CD4-positive, alpha-beta T cell (primary cell): ENCODE results near the gene HDAC4. TPM values are rescaled to one million over a fixed set of nuclear protein-coding genes. Genes with fewer than 3 reads are reported as not detected.
A peak's percentile ranks its signal among the peaks of the same experiment; 100 is the strongest.

Experiments
- ATAC-seq: fragments of 200-7000 bp; cut with Tn5 transposase; one replicate; pipeline ENCODE4 v1.10.0; 2022; ENCODE audit warnings: mild to moderate bottlenecking; ENCODE audit not compliant: poor library complexity
- CTCF ChIA-PET: fragments of 350-600 bp; sonication (Branson Sonifier 250); formaldehyde crosslinking; loops from one replicate; lab custom pipeline; 2021; ENCODE audit warnings: antibody characterized with exemption, inconsistent platforms; lab: Charles Lee
- POLR2A ChIA-PET: fragments of 350-600 bp; sonication (Branson Sonifier 250); formaldehyde crosslinking; loops from one replicate; lab custom pipeline; 2021; ENCODE audit warnings: antibody characterized with exemption, inconsistent platforms; lab: Charles Lee
- DNase-seq, 14 experiments: peaks; one replicate each; pipeline ENCODE4 v3.0.0-alpha.2; 2013 to 2020; ENCODE audit warnings: mixed read lengths in 2 of 14
- H3K27ac ChIP-seq, 2 donors: one replicate each; pipeline versions ENCODE4 v1.5.1 to v1.7.0; 2013; ENCODE audit warnings: low read length in 2 of 2, low read depth in 1 of 2, mild to moderate bottlenecking in 1 of 2
- H3K27me3 ChIP-seq, 2 experiments: 1 replicate in 1 of 2; 2 replicates in 1 of 2; pipeline versions ENCODE4 v1.6.1 to v1.7.0; 2013; ENCODE audit warnings: low read length in 2 of 2, control low read depth in 1 of 2, mild to moderate bottlenecking in 1 of 2, moderate library complexity in 1 of 2; ENCODE audit not compliant: insufficient read depth in 2 of 2, control insufficient read depth in 1 of 2
- H3K36me3 ChIP-seq: one replicate; pipeline ENCODE4 v1.6.1; 2013; ENCODE audit warnings: low read length, control low read depth; ENCODE audit not compliant: insufficient read depth
- H3K4me1 ChIP-seq: one replicate; pipeline ENCODE4 v1.6.1; 2013; ENCODE audit warnings: low read length, control low read depth; ENCODE audit not compliant: insufficient read depth
- H3K4me3 ChIP-seq: one replicate; pipeline ENCODE4 v1.5.1; 2013; ENCODE audit warnings: mild to moderate bottlenecking, low read length, moderate library complexity
- H3K9me3 ChIP-seq, 2 experiments: 1 replicate in 1 of 2; 2 replicates in 1 of 2; pipeline versions ENCODE4 v1.6.1 to v1.7.0; 2013; ENCODE audit warnings: low read length in 2 of 2, mild to moderate bottlenecking in 2 of 2, control low read depth in 1 of 2, moderate library complexity in 1 of 2; ENCODE audit not compliant: control insufficient read depth in 1 of 2, insufficient read depth in 1 of 2
- H3K27ac Mint-ChIP-seq: one replicate; pipeline ENCODE4 v1.8.0; 2020; ENCODE audit warnings: mixed read lengths
- H3K27me3 Mint-ChIP-seq: one replicate; pipeline ENCODE4 v1.8.0; 2021; ENCODE audit warnings: mixed read lengths
- H3K36me3 Mint-ChIP-seq: one replicate; pipeline ENCODE4 v1.8.0; 2021; ENCODE audit warnings: low read depth, mixed read lengths
- H3K4me1 Mint-ChIP-seq: one replicate; pipeline ENCODE4 v1.8.0; 2021; ENCODE audit warnings: low read depth, mixed read lengths
- H3K4me3 Mint-ChIP-seq: one replicate; pipeline ENCODE4 v1.8.0; 2020; ENCODE audit warnings: mild to moderate bottlenecking, mixed read lengths
- H3K9me3 Mint-ChIP-seq: one replicate; pipeline ENCODE4 v1.8.0; 2020; ENCODE audit warnings: mixed read lengths
- intact Hi-C, 2 experiments: fragments of 100-400 bp; cut with DNase I in 1 of 2; cut with micrococcal nuclease in 1 of 2; formaldehyde crosslinking; loops; one replicate each; pipeline versions ENCODE4 v1.15.1 to v1.9.0; 2023 to 2025; cut with DNase I, micrococcal nuclease
- total RNA-seq, 174 experiments: library from RNA in 2 of 174; stranded (reverse) in 2 of 174; gene quantifications; one replicate each; pipeline ENCODE4 v1.2.3 and lab custom pipeline; 2021 to 2026
- TF ChIP-seq, protein P1 (sequence below): fragments of 200-600 bp; IDR thresholded peaks from one replicate; pipeline ENCODE4 v1.8.0; 2022; ENCODE audit warnings: antibody characterized with exemption, mild to moderate bottlenecking

The HDAC4 gene
- total RNA-seq, 2 experiments from 2014 or later = 45.3 to 49.2 TPM

DNA sequence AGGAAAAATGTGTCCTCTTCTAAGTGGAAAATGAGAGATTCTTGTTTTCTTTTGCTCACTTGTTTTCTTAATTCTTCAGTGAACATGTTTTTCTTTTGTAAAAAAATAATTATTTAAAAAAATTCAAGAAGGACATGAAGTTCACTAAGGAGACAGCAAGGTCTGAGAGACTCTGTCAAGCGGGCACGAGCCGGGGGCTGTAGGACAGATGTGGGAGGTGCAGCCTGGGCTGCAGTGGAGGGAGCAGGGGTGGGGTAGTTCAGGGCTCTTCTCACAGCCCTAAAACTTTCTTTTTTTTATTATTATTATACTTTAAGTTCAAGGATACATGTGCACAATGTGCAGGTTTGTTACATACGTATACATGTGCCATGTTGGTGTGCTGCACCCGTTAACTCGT is 4.3 kb upstream of the HDAC4 start:
- Histone ChIP-seq H3K27me3 (no peaks in the 10 kb centered on the region), H3K36me3 (no peaks in the 10 kb centered on the region), H3K4me3 (no peak overlapping the region), H3K9me3 (no peaks in the 10 kb centered on the region), H3K27ac (no peak overlapping the region), H3K4me1 (peaks cover 12% of the 10 kb centered on the region)
- ChIA-PET POLR2A (no interaction called here), CTCF (interaction anchor here (0.9 kb wide), 1 partner anchor 138 kb away, joined by 3 read pairs; no protein-coding TSS in a partner anchor)
- TF ChIP-seq, protein P1, sequence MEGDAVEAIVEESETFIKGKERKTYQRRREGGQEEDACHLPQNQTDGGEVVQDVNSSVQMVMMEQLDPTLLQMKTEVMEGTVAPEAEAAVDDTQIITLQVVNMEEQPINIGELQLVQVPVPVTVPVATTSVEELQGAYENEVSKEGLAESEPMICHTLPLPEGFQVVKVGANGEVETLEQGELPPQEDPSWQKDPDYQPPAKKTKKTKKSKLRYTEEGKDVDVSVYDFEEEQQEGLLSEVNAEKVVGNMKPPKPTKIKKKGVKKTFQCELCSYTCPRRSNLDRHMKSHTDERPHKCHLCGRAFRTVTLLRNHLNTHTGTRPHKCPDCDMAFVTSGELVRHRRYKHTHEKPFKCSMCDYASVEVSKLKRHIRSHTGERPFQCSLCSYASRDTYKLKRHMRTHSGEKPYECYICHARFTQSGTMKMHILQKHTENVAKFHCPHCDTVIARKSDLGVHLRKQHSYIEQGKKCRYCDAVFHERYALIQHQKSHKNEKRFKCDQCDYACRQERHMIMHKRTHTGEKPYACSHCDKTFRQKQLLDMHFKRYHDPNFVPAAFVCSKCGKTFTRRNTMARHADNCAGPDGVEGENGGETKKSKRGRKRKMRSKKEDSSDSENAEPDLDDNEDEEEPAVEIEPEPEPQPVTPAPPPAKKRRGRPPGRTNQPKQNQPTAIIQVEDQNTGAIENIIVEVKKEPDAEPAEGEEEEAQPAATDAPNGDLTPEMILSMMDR = no peak
- H3K27me3 Mint-ChIP-seq = no peaks in the 10 kb centered on the region
- H3K27ac Mint-ChIP-seq = no peak overlapping the region
- peaks cover 12% of the 10 kb centered on the region for H3K4me1 Mint-ChIP-seq
- peaks cover 8% of the 10 kb centered on the region for H3K36me3 Mint-ChIP-seq
- DNase-seq = no peak
- intact Hi-C loops = loop anchor here in 1 of 2 experiments (10.0 kb wide), 2 partner anchors 480 to 1160 kb away; partner anchors contain the start of genes DUSP28 and RNPEPL1
- no peaks in the 10 kb centered on the region for H3K9me3 Mint-ChIP-seq
- no peak overlapping the region for H3K4me3 Mint-ChIP-seq
- ATAC-seq = no peak

DNA sequence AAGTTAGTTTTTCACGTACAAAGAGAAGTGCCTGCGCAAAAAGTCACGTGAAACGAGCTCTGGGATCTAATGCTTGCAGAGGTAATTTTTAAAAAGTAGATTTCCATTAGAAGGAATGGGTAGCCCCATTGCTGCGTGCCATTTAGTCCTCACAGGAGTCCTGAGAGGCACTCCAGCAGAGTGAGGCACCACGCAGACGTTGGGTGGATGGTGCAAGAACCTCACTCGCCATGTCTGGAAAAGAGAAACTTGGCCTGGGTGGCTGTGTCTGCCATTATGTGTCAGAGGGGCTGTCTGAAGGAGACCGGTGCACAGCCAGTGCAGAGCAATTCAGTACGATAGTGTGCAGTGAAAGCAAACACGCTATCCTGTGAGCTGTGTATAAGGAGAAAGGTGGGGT is 1.8 kb upstream of the HDAC4 start:
- Histone ChIP-seq H3K27me3 (no peaks in the 10 kb centered on the region), H3K4me3 (no peak overlapping the region), H3K36me3 (no peaks in the 10 kb centered on the region), H3K27ac (no peak overlapping the region), H3K9me3 (no peaks in the 10 kb centered on the region), H3K4me1 (peaks cover 27% of the 10 kb centered on the region)
- DNase-seq = peak in 1 of 14 experiments; percentile 25
- ATAC-seq = no peak
- ChIA-PET POLR2A (interaction anchor here (0.8 to 2.6 kb wide), 4 partner anchors 22 to 137 kb away, joined by 4 to 64 read pairs (median 4); no protein-coding TSS in a partner anchor), CTCF (no interaction called here)
- no peaks in the 10 kb centered on the region for H3K9me3 Mint-ChIP-seq
- peaks cover 15% of the 10 kb centered on the region for H3K36me3 Mint-ChIP-seq
- H3K4me3 Mint-ChIP-seq = peak overlapping the region; percentile 98
- H3K27ac Mint-ChIP-seq = peak overlapping the region; percentile 99
- H3K27me3 Mint-ChIP-seq = no peaks in the 10 kb centered on the region
- TF ChIP-seq, protein P1 = no peak
- peaks cover 34% of the 10 kb centered on the region for H3K4me1 Mint-ChIP-seq
- intact Hi-C loops = loop anchor here in 1 of 2 experiments (5.0 to 10.0 kb wide), 3 partner anchors 482 to 1162 kb away; partner anchors contain the start of genes COPS9, DUSP28 and RNPEPL1

DNA sequence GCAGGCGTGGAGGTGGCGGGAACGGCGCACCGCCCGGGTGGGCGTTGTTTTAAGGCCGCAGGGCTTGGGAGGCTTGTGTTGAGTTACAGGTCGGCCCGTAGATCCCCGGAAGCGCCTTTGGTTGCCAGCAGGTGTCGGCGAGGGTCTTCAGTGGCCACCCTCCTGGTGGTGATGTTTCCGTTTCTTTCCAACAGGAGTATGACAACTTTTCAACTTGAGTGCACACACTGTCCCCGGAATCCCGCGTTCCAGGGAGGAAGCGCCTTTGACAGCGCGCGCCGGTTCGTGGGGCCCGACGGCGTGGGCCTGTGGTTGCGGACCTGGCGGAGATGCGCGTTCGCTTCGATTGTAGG is 1.0 kb upstream of the HDAC4 start:
- CTCF ChIA-PET = no interaction called here
- Histone ChIP-seq H3K9me3 (no peaks in the 10 kb centered on the region), H3K27ac (peak overlapping the region; percentile 97 to 99), H3K27me3 (no peaks in the 10 kb centered on the region), H3K36me3 (no peaks in the 10 kb centered on the region), H3K4me1 (peaks cover 36% of the 10 kb centered on the region), H3K4me3 (peak overlapping the region; percentile 67)
- intact Hi-C loops = loop anchor here (1.0 to 10.0 kb wide), 6 partner anchors 21 to 1163 kb away; partner anchors contain the start of genes COPS9 (in 1 of the 2), DUSP28 (in 1 of the 2) and RNPEPL1 (in 1 of the 2)
- TF ChIP-seq, protein P1 = no peak
- POLR2A ChIA-PET = interaction anchor here (0.8 to 2.6 kb wide), 6 partner anchors 21 to 149 kb away, joined by 4 to 64 read pairs (median 4); no protein-coding TSS in a partner anchor
- Mint-ChIP-seq H3K9me3 (no peaks in the 10 kb centered on the region), H3K27me3 (no peaks in the 10 kb centered on the region), H3K4me3 (peak overlapping the region; percentile 98), H3K4me1 (peaks cover 42% of the 10 kb centered on the region), H3K36me3 (peaks cover 15% of the 10 kb centered on the region), H3K27ac (peak overlapping the region; percentile 99)
- ATAC-seq (no peak), DNase-seq (no peak)
